GM12864 (cell line): ENCODE data around the gene C1QTNF7.

Source experiments
- DNase-seq: peaks from one replicate; pipeline ENCODE4 v3.0.0-alpha.2; 2011; ENCODE audit warnings: low read depth
- H3K4me3 ChIP-seq: 2 replicates; pipeline ENCODE4 v1.5.1; 2011; ENCODE audit warnings: mild to moderate bottlenecking, low read depth, low read length, control low read depth
- TF ChIP-seq, protein P1 (sequence below): IDR thresholded peaks from 2 replicates; pipeline ENCODE4 v1.5.1; 2011; ENCODE audit warnings: low read depth, mild to moderate bottlenecking, moderate library complexity, low read length, control low read depth, inconsistent platforms; ENCODE audit errors: missing control alignments

Gene C1QTNF7

DNA sequence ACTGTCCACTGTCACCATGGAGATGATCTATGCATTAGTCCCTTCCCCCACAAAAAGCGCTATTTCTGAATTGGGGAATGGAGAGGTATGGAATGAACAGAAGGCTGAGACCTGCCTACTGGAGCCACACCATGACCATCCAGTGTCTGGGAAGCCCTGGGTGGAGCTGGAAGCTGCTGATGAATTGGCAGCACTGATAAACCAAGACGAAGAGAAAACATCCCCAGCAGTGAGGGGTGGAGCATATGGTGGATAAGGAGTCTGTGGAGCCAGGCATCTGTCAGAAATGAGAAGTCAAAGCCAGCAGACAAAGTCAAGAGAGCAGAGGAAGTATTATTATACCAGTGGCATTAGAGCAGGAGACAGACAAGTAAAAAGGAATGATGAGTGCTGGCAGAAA lies 55.0 kb downstream of the C1QTNF7 start:
- DNase-seq = no peak
- H3K4me3 ChIP-seq = no peak overlapping the region
- TF ChIP-seq, protein P1, sequence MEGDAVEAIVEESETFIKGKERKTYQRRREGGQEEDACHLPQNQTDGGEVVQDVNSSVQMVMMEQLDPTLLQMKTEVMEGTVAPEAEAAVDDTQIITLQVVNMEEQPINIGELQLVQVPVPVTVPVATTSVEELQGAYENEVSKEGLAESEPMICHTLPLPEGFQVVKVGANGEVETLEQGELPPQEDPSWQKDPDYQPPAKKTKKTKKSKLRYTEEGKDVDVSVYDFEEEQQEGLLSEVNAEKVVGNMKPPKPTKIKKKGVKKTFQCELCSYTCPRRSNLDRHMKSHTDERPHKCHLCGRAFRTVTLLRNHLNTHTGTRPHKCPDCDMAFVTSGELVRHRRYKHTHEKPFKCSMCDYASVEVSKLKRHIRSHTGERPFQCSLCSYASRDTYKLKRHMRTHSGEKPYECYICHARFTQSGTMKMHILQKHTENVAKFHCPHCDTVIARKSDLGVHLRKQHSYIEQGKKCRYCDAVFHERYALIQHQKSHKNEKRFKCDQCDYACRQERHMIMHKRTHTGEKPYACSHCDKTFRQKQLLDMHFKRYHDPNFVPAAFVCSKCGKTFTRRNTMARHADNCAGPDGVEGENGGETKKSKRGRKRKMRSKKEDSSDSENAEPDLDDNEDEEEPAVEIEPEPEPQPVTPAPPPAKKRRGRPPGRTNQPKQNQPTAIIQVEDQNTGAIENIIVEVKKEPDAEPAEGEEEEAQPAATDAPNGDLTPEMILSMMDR = no peak

DNA sequence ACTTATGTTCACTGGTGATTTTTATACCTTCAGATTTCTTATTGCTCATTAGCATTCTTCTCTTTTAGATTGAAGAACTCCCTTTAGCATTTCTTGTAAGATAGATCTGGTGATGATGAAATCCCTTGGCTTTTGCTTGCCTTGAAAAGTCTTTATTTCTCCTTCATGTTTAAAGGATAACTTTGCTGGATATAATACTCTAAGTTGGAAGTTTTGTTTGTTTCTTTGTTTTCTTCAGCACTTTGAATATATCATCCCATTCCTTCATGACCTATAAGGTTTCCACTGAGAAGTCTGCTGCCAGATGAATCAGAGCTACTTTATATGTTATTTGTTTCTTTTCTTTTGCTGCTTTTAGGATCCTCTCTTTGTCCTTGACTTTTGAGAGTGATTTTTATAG lies 60.3 kb downstream of the C1QTNF7 start:
- DNase-seq = no peak
- H3K4me3 ChIP-seq = no peak overlapping the region
- TF ChIP-seq, protein P1 = no peak

DNA sequence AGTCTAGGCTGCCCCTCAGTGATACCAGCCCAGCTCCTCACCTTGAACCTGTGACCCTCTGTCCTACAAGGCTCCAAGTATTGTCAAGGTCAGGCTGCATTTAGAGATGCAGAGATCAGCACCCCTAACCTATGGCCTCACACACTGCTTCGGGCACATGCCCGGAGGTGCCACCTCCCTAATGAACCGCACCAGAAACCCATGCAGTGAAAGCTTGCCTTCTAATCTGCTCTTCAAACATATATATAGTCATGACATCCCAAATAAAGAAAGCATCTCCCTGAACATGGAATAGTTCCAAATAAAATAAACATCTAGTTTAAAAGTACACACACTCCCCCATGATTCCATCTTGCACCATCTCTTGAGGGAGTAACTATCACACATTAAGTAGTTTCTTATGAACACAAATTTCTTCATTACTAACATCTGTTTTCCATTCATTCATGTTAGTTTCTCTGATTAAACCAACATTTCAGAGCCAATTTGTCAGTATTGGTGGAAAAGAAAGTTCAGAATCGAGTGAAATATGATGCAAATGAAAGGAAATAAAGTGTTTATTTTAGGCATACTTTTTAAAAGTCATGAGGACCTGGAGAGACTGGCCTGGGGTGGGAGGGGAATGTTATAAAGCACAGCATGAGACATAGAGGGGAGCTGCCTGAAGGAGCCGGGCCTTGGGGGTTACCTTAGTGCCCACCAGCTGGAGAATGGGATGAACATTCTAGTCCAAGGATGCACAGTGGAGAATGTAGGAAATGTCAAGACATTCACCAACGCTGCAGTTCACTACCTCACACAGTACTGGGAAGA lies 61.0 kb downstream of the C1QTNF7 start:
- no peak for DNase-seq
- TF ChIP-seq, protein P1 = no peak

DNA sequence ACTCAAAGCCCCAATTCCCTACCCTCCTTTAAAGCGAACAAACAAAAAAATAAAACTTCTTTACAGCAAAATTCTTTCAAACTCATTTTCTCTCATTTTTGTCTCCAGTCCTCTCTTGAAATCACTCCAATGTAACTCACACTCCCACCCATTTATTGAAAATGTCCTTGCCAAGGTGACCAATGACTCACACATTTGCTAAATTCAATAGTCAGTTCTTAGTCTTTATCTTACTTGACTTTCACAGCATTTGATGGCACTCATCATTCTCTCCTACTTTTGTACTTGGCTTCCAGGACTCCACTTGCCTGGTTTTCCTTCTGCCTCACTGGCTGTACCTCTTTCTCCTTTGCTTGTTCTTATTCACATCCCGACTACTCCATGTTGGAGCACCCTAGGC lies 61.7 kb downstream of the C1QTNF7 start:
- TF ChIP-seq, protein P1 = no peak
- H3K4me3 ChIP-seq = no peak overlapping the region
- no peak for DNase-seq

More for the DNA sequence above, 61.0 kb downstream of the C1QTNF7 start:
- H3K4me3 ChIP-seq = no peak overlapping the region

DNA sequence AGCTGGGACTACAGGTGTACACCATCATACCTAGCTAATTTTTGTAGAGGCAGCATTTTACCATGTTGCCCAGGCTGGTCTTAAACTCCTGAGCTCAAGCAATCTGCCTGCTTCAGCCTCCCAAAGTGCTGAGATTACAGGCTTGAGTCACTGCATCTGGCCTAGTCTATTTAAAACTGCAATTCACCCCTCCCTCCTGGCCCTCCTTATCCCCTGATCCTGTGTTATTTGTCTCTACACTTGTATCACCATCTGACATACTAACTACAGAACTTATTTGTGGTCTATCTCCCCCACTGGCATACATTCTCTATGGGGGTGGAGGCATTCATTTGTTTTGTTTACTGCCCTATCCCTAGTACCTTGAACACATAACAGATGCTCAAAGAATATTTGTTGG lies 65.6 kb downstream of the C1QTNF7 start:
- H3K4me3 ChIP-seq = no peak overlapping the region
- TF ChIP-seq, protein P1 = no peak
- no peak for DNase-seq

DNA sequence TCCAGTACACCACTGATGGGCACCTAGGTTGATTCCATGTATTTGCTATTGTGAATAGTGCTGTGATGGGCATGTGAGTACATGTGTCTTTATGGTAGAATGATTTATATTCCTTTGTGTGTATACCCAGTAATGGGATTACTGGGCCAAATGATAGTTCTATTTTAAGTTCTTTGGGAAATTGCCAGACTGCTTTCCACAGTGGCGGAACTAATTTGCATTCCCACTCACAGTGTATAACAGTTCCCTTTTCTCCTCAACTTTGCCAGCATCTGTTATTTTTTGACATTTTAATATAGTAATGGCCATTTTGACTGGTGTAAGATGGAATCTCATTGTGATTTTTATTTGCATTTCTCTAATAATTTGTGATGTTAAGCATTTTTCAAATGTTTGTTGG lies 67.8 kb downstream of the C1QTNF7 start:
- TF ChIP-seq, protein P1 = no peak
- H3K4me3 ChIP-seq = no peak overlapping the region
- no peak for DNase-seq
